GM23338 (cell line): Measurements from ENCODE around the gene MCC. TPM values are rescaled to one million over a fixed set of nuclear protein-coding genes. Genes with fewer than 3 reads are reported as not detected.

Experiments
- ATAC-seq: fragments of 200-7000 bp; cut with Tn5 transposase; 3 replicates; pipeline ENCODE4 v1.9.1; 2020
- DNase-seq: peaks from one replicate; pipeline ENCODE4 v3.0.0-alpha.2; 2015; ENCODE audit warnings: low spot score
- H2AFZ ChIP-seq: fragments of 200-600 bp; sonication (generic); 2 replicates; pipeline ENCODE4 v1.8.0; 2016; ENCODE audit warnings: antibody characterized with exemption, mild to moderate bottlenecking, moderate library complexity
- H3F3A ChIP-seq: fragments of 200-600 bp; sonication (generic); replicated peaks from 2 replicates; pipeline ENCODE4 v1.8.0; 2017; ENCODE audit warnings: antibody characterized with exemption, mixed run types, low read depth
- H3K27ac ChIP-seq: fragments of 200-600 bp; sonication (generic); 2 replicates; pipeline ENCODE4 v1.6.1; 2016; ENCODE audit warnings: low read depth
- H3K27me3 ChIP-seq: fragments of 200-600 bp; sonication (generic); 2 replicates; pipeline ENCODE4 v1.8.0; 2016; ENCODE audit warnings: mild to moderate bottlenecking, mixed run types, moderate library complexity; ENCODE audit not compliant: insufficient read depth
- H3K36me3 ChIP-seq: fragments of 200-600 bp; sonication (generic); 2 replicates; pipeline ENCODE4 v1.8.0; 2016; ENCODE audit warnings: mild to moderate bottlenecking; ENCODE audit not compliant: insufficient read depth
- H3K4me1 ChIP-seq: fragments of 200-600 bp; sonication (generic); 2 replicates; pipeline ENCODE4 v1.8.0; 2016; ENCODE audit warnings: mild to moderate bottlenecking, moderate library complexity; ENCODE audit not compliant: insufficient read depth
- H3K4me2 ChIP-seq: fragments of 200-600 bp; sonication (generic); 2 replicates; pipeline ENCODE4 v1.7.1; 2017; ENCODE audit warnings: mixed run types
- H3K4me3 ChIP-seq: fragments of 200-600 bp; sonication (generic); 2 replicates; pipeline ENCODE4 v1.6.1; 2016; ENCODE audit warnings: mixed run types
- H3K79me2 ChIP-seq: fragments of 200-600 bp; sonication (generic); replicated peaks from 2 replicates; pipeline ENCODE4 v1.8.0; 2017; ENCODE audit warnings: mild to moderate bottlenecking; ENCODE audit not compliant: insufficient read depth
- H3K9me2 ChIP-seq: fragments of 200-600 bp; sonication (generic); 2 replicates; pipeline ENCODE4 v1.8.0; 2017; ENCODE audit not compliant: insufficient read depth
- H4K20me1 ChIP-seq: fragments of 200-600 bp; sonication (generic); replicated peaks from 2 replicates; pipeline ENCODE4 v1.8.0; 2017; ENCODE audit warnings: mild to moderate bottlenecking; ENCODE audit not compliant: insufficient read depth
- H3K27ac Mint-ChIP-seq: 2 replicates; pipeline ENCODE4 v1.8.0; 2020; ENCODE audit warnings: inconsistent platforms, mild to moderate bottlenecking, moderate library complexity, mixed read lengths
- H3K27me3 Mint-ChIP-seq: 3 replicates; pipeline ENCODE4 v1.8.0; 2022; ENCODE audit warnings: low read depth, mild to moderate bottlenecking, moderate library complexity, mixed read lengths, inconsistent platforms; ENCODE audit not compliant: insufficient read depth, poor library complexity
- H3K36me3 Mint-ChIP-seq: 3 replicates; pipeline ENCODE4 v1.8.0; 2021; ENCODE audit warnings: low read depth, mild to moderate bottlenecking, inconsistent platforms, moderate library complexity, mixed read lengths
- H3K4me1 Mint-ChIP-seq: 3 replicates; pipeline ENCODE4 v1.8.0; 2020; ENCODE audit warnings: mild to moderate bottlenecking, inconsistent platforms, mixed read lengths
- H3K4me3 Mint-ChIP-seq: 3 replicates; pipeline ENCODE4 v1.8.0; 2021; ENCODE audit warnings: moderate library complexity, mild to moderate bottlenecking, inconsistent platforms, mixed read lengths
- H3K9me3 Mint-ChIP-seq: 3 replicates; pipeline ENCODE4 v1.8.0; 2020; ENCODE audit warnings: moderate library complexity, mild to moderate bottlenecking, inconsistent platforms, mixed read lengths
- EZH2phosphoT487 ChIP-seq: fragments of 200-600 bp; sonication (generic); IDR thresholded peaks from one replicate; pipeline ENCODE4 v1.8.1; 2018; ENCODE audit warnings: antibody characterized with exemption; ENCODE audit not compliant: unreplicated experiment
- NANOG ChIP-seq: IDR thresholded peaks from 2 replicates; pipeline ENCODE4 v1.6.1; 2016; ENCODE audit warnings: antibody characterized with exemption, borderline replicate concordance
- REST ChIP-seq: IDR thresholded peaks from one replicate; pipeline ENCODE4 v1.6.1; 2018; ENCODE audit warnings: antibody characterized with exemption; ENCODE audit not compliant: unreplicated experiment
- ZNF114 ChIP-seq: fragments of 250-450 bp; sonication (Bioruptor Pico); IDR thresholded peaks from 2 replicates; pipeline ENCODE4 v1.5.0; 2020; ENCODE audit warnings: mild to moderate bottlenecking, moderate library complexity
- ZNF331 ChIP-seq: fragments of 250-450 bp; sonication (Bioruptor Pico); IDR thresholded peaks from 2 replicates; pipeline ENCODE4 v1.5.0; 2020; ENCODE audit warnings: low read depth, mild to moderate bottlenecking, moderate library complexity
- ZNF462 ChIP-seq: fragments of 250-450 bp; sonication (Bioruptor Pico); IDR thresholded peaks from 2 replicates; pipeline ENCODE4 v1.5.0; 2020; ENCODE audit warnings: mild to moderate bottlenecking, moderate library complexity
- polyA plus RNA-seq: library from polyadenylated mRNA; unstranded; fragments of >200 nt; fragmentation: Nextera tagmentation; extraction: Ambion mirVana; gene quantifications from 2 replicates; pipeline ENCODE4 v1.2.1, GENCODE V29; 2016
- total RNA-seq: library from RNA; depleted of rRNA; stranded (reverse); fragments of >200 nt; shearing (Covaris generic); gene quantifications from 2 replicates; pipeline ENCODE4 v1.2.3, GENCODE V29; 2014

The MCC gene
- total and polyA plus RNA-seq, 2 experiments from 2014 or later: 3.8 to 10.1 TPM

- no peak for TF ChIP-seq ZNF462 (CRISPR knock-in tag)
Measured at GRCh38 chr5:113061846-113062780, 426.1 kb downstream of the MCC start (continued).

GRCh38 chr5:113060408-113061025, 427.7 kb downstream of the MCC start:
- Histone ChIP-seq H3K27me3 (no peaks in the 10 kb centered on the region), H3K27ac (no peak overlapping the region), H3K79me2 (no peaks in the 10 kb centered on the region), H3K4me1 (no peaks in the 10 kb centered on the region), H3K36me3 (no peaks in the 10 kb centered on the region), H3F3A (0 out of 2 replicates have a peak, but pooled peaks cover 3% of the 10 kb centered on the region), H3K4me2 (no peak overlapping the region), H4K20me1 (no peaks in the 10 kb centered on the region), H3K4me3 (no peak overlapping the region), H2AFZ (no peak overlapping the region), H3K9me2 (no peaks in the 10 kb centered on the region)
- H3K36me3 Mint-ChIP-seq: peaks cover 12% of the 10 kb centered on the region; the same call in 1 of the 3 replicates
- no peak overlapping the region for H3K4me3 Mint-ChIP-seq
- H3K4me1 Mint-ChIP-seq: peaks cover 17% of the 10 kb centered on the region
- DNase-seq: no peak
- no peaks in the 10 kb centered on the region; the same call in 2 of the 3 replicates for H3K9me3 Mint-ChIP-seq
- ATAC-seq: no peak
- peaks cover 10% of the 10 kb centered on the region for H3K27me3 Mint-ChIP-seq
- no peak overlapping the region for H3K27ac Mint-ChIP-seq
- TF ChIP-seq EZH2phosphoT487 (no peak), ZNF331 (no peak), NANOG (no peak), REST (no peak), ZNF114 (CRISPR knock-in tag) (no peak)
